ENCODE measurements around the gene POLD2. TPM values are rescaled to one million over a fixed set of nuclear protein-coding genes. Genes with fewer than 3 reads are reported as not detected.

Gene POLD2
- total RNA-seq, 1 donor from 2014 or later, result 78.0 TPM

GRCh38 chr7:44112997-44113763, 10.2 kb downstream of the POLD2 start:
- H3K36me3 ChIP-seq, result peaks cover 29% of the 10 kb centered on the region
- TF ChIP-seq CTCF (IDR thresholded peaks at IDR 0.05; ENCODE audit: borderline replicate concordance), result no peak
- no peak overlapping the region for H3K4me3 ChIP-seq
- H3K27me3 ChIP-seq (ENCODE audit: low read depth), result no peaks in the 10 kb centered on the region
- no peaks in the 10 kb centered on the region for H3K9me3 ChIP-seq (replicated peaks)
- H3K4me1 ChIP-seq, result peaks cover 19% of the 10 kb centered on the region
- no peak for DNase-seq
- H3K27ac ChIP-seq (replicated peaks), result no peak overlapping the region
- intact Hi-C loops (cut with micrococcal nuclease), result no loop called here

GRCh38 chr7:44112231-44112996, 10.9 kb downstream of the POLD2 start:
- intact Hi-C loops (cut with micrococcal nuclease), result no loop called here
- Histone ChIP-seq H3K36me3 (peaks cover 22% of the 10 kb centered on the region), H3K27ac (replicated peaks) (no peak overlapping the region), H3K4me1 (peaks cover 19% of the 10 kb centered on the region), H3K9me3 (replicated peaks) (no peaks in the 10 kb centered on the region), H3K4me3 (no peak overlapping the region), H3K27me3 (ENCODE audit: low read depth) (no peaks in the 10 kb centered on the region)
- no peak for DNase-seq
- no peak for TF ChIP-seq CTCF (IDR thresholded peaks at IDR 0.05; ENCODE audit: borderline replicate concordance)

GRCh38 chr7:44111761-44112160, 11.6 kb downstream of the POLD2 start:
- peaks cover 19% of the 10 kb centered on the region for H3K4me1 ChIP-seq
- no peaks in the 10 kb centered on the region for H3K9me3 ChIP-seq (replicated peaks)
- intact Hi-C loops (cut with micrococcal nuclease), result no loop called here
- peaks cover 17% of the 10 kb centered on the region for H3K36me3 ChIP-seq
- no peak for DNase-seq
- no peak overlapping the region for H3K27ac ChIP-seq (replicated peaks)
- no peaks in the 10 kb centered on the region for H3K27me3 ChIP-seq (ENCODE audit: low read depth)
- H3K4me3 ChIP-seq, result no peak overlapping the region
- TF ChIP-seq CTCF (IDR thresholded peaks at IDR 0.05; ENCODE audit: borderline replicate concordance), result no peak

GRCh38 chr7:44110719-44111635, 12.4 kb downstream of the POLD2 start:
- no peak overlapping the region for H3K4me3 ChIP-seq
- H3K27ac ChIP-seq (replicated peaks), result no peak overlapping the region
- no peak for DNase-seq
- H3K4me1 ChIP-seq, result peaks cover 22% of the 10 kb centered on the region
- H3K36me3 ChIP-seq, result peaks cover 9% of the 10 kb centered on the region
- no peaks in the 10 kb centered on the region for H3K9me3 ChIP-seq (replicated peaks)
- TF ChIP-seq CTCF (IDR thresholded peaks at IDR 0.05; ENCODE audit: borderline replicate concordance), result no peak
- H3K27me3 ChIP-seq (ENCODE audit: low read depth), result no peaks in the 10 kb centered on the region
- intact Hi-C loops (cut with micrococcal nuclease), result no loop called here

- Histone ChIP-seq H3K36me3 (peaks cover under 1% of the 10 kb centered on the region), H3K4me3 (no peak overlapping the region), H3K27me3 (ENCODE audit: low read depth) (peaks cover 2% of the 10 kb centered on the region), H3K4me1 (peaks cover 24% of the 10 kb centered on the region), H3K27ac (replicated peaks) (no peak overlapping the region), H3K9me3 (replicated peaks) (no peaks in the 10 kb centered on the region)
- no peak for TF ChIP-seq CTCF (IDR thresholded peaks at IDR 0.05; ENCODE audit: borderline replicate concordance)
- intact Hi-C loops (cut with micrococcal nuclease), result no loop called here
- no peak for DNase-seq
These were observed 13.4 kb downstream of the POLD2 start for GRCh38 chr7:44109991-44110390.

All from left ventricle myocardium inferior (tissue), 1 donor.